Chondrocyte (in vitro differentiated cells): Measurements from ENCODE around the gene ADARB1. TPM values are rescaled to one million over a fixed set of nuclear protein-coding genes. Genes with fewer than 3 reads are reported as not detected.

Experiments
- DNase-seq: peaks from one replicate; pipeline ENCODE4 v3.0.0; 2021; ENCODE audit warnings: mixed read lengths, low spot score
- H3K27ac Mint-ChIP-seq: one replicate; pipeline ENCODE4 v1.8.0; 2021; ENCODE audit warnings: mild to moderate bottlenecking, moderate library complexity, mixed read lengths; ENCODE audit not compliant: unreplicated experiment
- H3K27me3 Mint-ChIP-seq: 2 replicates; pipeline ENCODE4 v1.8.0; 2021; ENCODE audit warnings: low read depth, mixed read lengths
- H3K36me3 Mint-ChIP-seq: 2 replicates; pipeline ENCODE4 v1.8.0; 2021; ENCODE audit warnings: low read depth, mixed read lengths
- H3K4me1 Mint-ChIP-seq: 2 replicates; pipeline ENCODE4 v1.8.0; 2021; ENCODE audit warnings: low read depth, mild to moderate bottlenecking, mixed read lengths
- H3K4me3 Mint-ChIP-seq: one replicate; pipeline ENCODE4 v1.8.0; 2021; ENCODE audit warnings: mild to moderate bottlenecking, moderate library complexity, mixed read lengths; ENCODE audit not compliant: unreplicated experiment
- H3K9me3 Mint-ChIP-seq: 2 replicates; pipeline ENCODE4 v1.8.0; 2021; ENCODE audit warnings: low read depth, mixed read lengths
- total RNA-seq: library from RNA; stranded (reverse); gene quantifications from 3 replicates; pipeline ENCODE4 v1.2.1, GENCODE V29; 2021
- TF ChIP-seq, protein P1 (sequence below): fragments of 200-600 bp; sonication (generic); IDR thresholded peaks from 2 replicates; pipeline ENCODE4 v1.5.0; 2021; ENCODE audit warnings: antibody characterized with exemption, mild to moderate bottlenecking, moderate library complexity

ADARB1 gene
- total RNA-seq, 1 donor from 2014 or later: 92.8 TPM

DNA sequence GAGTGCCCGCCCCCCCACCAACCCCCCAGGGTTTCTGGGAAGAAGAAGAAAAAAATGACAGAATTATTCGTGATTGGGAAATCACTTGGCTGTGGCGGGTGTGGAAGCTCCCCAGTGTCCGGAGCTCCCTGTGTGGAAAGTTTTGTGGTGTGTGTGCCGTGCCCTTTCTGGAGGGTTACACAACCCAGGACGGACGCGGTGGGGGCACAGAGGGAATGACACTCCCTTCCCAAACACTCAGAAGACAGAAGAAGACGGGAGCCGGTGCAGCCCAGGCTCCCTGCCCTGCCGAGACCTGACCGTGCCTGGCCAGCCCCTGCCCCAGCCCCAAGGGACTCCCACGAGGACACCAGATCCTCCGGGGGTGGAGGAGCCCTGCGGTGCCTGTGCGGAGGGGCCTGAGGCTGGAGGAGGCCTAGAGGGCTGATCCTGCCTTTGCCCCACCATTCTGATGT lies 33.0 kb upstream of the ADARB1 start:
- no peaks in the 10 kb centered on the region for H3K36me3 Mint-ChIP-seq
- H3K4me3 Mint-ChIP-seq: peak overlapping the region; percentile 49
- TF ChIP-seq, protein P1, sequence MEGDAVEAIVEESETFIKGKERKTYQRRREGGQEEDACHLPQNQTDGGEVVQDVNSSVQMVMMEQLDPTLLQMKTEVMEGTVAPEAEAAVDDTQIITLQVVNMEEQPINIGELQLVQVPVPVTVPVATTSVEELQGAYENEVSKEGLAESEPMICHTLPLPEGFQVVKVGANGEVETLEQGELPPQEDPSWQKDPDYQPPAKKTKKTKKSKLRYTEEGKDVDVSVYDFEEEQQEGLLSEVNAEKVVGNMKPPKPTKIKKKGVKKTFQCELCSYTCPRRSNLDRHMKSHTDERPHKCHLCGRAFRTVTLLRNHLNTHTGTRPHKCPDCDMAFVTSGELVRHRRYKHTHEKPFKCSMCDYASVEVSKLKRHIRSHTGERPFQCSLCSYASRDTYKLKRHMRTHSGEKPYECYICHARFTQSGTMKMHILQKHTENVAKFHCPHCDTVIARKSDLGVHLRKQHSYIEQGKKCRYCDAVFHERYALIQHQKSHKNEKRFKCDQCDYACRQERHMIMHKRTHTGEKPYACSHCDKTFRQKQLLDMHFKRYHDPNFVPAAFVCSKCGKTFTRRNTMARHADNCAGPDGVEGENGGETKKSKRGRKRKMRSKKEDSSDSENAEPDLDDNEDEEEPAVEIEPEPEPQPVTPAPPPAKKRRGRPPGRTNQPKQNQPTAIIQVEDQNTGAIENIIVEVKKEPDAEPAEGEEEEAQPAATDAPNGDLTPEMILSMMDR: no peak
- H3K9me3 Mint-ChIP-seq: peaks cover 21% of the 10 kb centered on the region
- H3K27me3 Mint-ChIP-seq: no peaks in the 10 kb centered on the region
- peaks cover 24% of the 10 kb centered on the region for H3K4me1 Mint-ChIP-seq
- peak; percentile 88 for DNase-seq
- H3K27ac Mint-ChIP-seq: peak overlapping the region; percentile 85

DNA sequence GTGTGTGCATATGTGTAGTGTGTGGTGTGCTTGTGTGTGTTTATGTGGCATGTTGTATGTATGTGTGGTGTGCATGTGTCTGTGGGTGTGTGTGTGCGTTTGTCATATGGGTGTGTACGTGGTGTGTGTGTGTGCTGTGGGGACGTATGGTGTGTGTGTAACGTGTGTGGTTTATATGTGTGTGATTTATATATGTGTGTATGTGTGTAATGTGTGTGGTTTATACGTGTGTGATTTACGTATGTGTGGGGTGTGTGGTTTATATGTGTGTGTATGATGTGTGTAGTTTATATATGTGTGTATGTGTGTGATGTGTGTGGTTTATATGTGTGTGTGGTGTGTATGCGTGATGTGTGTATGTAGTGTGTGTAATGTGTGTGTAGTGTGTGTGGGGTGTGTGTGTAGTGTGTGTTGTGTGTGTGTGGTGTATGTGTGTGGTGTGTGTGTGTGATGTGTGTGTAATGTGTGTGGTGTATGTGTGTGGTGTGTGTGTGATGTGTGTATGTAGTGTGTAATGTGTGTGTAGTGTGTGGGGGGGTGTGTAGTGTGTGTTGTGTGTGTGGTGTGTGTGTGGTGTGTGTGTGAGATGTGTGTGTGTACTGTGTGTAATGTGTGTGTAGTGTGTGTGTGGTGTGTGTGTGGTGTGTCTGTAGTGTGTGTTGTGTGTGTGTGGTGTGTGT lies 32.3 kb upstream of the ADARB1 start:
- peaks cover 20% of the 10 kb centered on the region for H3K9me3 Mint-ChIP-seq
- no peaks in the 10 kb centered on the region for H3K27me3 Mint-ChIP-seq
- DNase-seq: no peak
- TF ChIP-seq, protein P1: no peak
- H3K36me3 Mint-ChIP-seq: peaks cover 2% of the 10 kb centered on the region
- peak overlapping the region; percentile 81 for H3K27ac Mint-ChIP-seq
- H3K4me1 Mint-ChIP-seq: peaks cover 24% of the 10 kb centered on the region
- no peak overlapping the region for H3K4me3 Mint-ChIP-seq

DNA sequence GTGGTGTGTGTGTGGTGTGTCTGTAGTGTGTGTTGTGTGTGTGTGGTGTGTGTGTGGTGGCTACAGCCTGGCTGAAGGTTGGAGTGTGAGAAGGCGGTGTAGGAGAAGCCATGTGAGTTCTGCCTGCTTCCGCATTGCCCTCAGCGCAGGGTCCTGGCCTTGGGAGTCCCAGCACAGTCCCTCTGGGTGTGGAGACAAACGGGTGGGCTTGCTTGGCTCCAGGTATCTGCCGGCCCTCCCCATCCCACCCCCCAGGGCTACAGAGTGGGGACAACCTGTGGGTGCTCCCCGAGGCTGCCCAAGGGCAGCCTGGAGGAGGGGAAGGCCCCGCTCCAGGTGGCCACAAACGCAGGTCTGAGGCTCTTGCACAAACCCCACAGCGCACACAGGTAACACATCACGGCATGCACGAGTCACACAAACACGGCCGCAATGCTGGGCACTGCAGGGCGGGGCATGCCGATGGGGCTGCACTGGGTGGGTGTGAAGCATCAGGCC lies 31.7 kb upstream of the ADARB1 start:
- Mint-ChIP-seq H3K27me3 (no peaks in the 10 kb centered on the region), H3K27ac (no peak overlapping the region), H3K36me3 (peaks cover 5% of the 10 kb centered on the region)

DNA sequence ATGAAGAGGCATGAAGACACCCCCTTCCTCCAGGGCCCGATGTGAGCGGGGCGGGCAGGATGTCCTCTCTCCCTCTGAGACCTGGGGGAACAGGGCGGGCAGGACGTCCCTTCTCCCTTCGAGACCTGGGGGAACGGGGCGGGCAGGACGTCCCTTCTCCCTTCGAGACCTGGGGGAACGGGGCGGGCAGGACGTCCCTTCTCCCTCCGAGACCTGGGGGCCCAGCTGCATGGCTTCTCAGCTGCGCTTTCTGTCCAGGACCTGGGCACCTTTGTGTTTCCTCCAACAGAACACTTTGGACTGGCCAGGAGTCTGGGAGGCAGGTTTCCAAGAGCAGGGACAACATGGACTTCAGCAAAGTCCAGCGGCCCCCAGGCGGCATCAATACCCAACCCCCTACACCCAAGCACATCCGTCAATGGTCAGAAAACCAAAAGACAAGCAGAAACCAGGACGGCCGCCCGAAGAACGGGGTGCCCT lies 30.8 kb upstream of the ADARB1 start:
- peak; percentile 57 for DNase-seq
- TF ChIP-seq, protein P1: no peak
- H3K27me3 Mint-ChIP-seq: no peaks in the 10 kb centered on the region
- no peak overlapping the region for H3K27ac Mint-ChIP-seq
- H3K4me3 Mint-ChIP-seq: no peak overlapping the region
- peaks cover 7% of the 10 kb centered on the region for H3K36me3 Mint-ChIP-seq
- H3K9me3 Mint-ChIP-seq: peaks cover 23% of the 10 kb centered on the region
- peaks cover 32% of the 10 kb centered on the region for H3K4me1 Mint-ChIP-seq

More for the DNA sequence above, 31.7 kb upstream of the ADARB1 start:
- peaks cover 24% of the 10 kb centered on the region for H3K4me1 Mint-ChIP-seq
- TF ChIP-seq, protein P1: no peak
- H3K4me3 Mint-ChIP-seq: no peak overlapping the region
- H3K9me3 Mint-ChIP-seq: peaks cover 23% of the 10 kb centered on the region
- peak; percentile 84 for DNase-seq

DNA sequence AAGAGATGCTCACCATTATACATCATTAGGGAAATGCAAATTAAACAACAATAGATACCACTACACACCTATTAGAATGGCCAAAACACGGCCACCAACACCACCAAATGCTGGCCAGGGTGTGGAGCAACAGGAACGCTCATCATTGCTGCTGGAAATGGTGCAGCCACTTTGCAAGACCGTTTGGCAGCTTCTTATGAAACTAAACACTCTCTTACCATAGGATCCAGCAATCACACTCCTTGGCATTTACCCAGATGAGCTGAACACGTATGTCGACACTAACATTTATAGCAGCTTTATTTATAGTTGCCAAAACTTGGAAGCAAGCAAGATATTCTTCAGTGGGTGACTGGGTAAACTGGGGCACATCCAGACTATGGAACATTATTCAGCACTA lies 28.9 kb upstream of the ADARB1 start:
- TF ChIP-seq, protein P1: no peak
- no peak for DNase-seq
- Mint-ChIP-seq H3K9me3 (peaks cover 23% of the 10 kb centered on the region), H3K4me1 (peaks cover 43% of the 10 kb centered on the region), H3K27me3 (no peaks in the 10 kb centered on the region), H3K27ac (no peak overlapping the region), H3K4me3 (no peak overlapping the region), H3K36me3 (peaks cover 7% of the 10 kb centered on the region)
